H7 (cell line): ENCODE results near the gene METTL24. TPM values are rescaled to one million over a fixed set of nuclear protein-coding genes. Genes with fewer than 3 reads are reported as not detected.
"Not testable (repeated sequence)": the region's sequence is repeated elsewhere in the genome, so short reads cannot be mapped to it uniquely, and the experiment has no call there.

ENCODE experiments used
- DNase-seq: peaks from one replicate; pipeline ENCODE4 v3.0.0; 2012
- H3K27me3 ChIP-seq: 2 replicates; pipeline ENCODE4 v1.6.0; 2011; ENCODE audit warnings: mild to moderate bottlenecking, low read length; ENCODE audit not compliant: control insufficient read depth, insufficient read depth
- H3K36me3 ChIP-seq: replicated peaks from 2 replicates; pipeline ENCODE4 v1.5.1; 2011; ENCODE audit warnings: low read length; ENCODE audit not compliant: control insufficient read depth, insufficient read depth
- H3K4me3 ChIP-seq: 2 replicates; pipeline ENCODE4 v1.5.1; 2011; ENCODE audit warnings: low read depth, mild to moderate bottlenecking, control low read depth, low read length, moderate library complexity; ENCODE audit not compliant: insufficient read depth
- total RNA-seq: library from RNA; depleted of rRNA; stranded (reverse); fragments of >200 nt; shearing (Covaris generic); gene quantifications from 2 replicates; pipeline ENCODE4 v1.2.3, GENCODE V29; 2014

METTL24 gene
- total RNA-seq, 1 experiment from 2014 or later: 0.69 TPM

- no peak for DNase-seq
- Histone ChIP-seq H3K36me3 (no peaks in the 10 kb centered on the region), H3K4me3 (no peak overlapping the region), H3K27me3 (no peaks in the 10 kb centered on the region)
Observed at GRCh38 chr6:110265273-110265672, 92.9 kb downstream of the METTL24 start.

DNA sequence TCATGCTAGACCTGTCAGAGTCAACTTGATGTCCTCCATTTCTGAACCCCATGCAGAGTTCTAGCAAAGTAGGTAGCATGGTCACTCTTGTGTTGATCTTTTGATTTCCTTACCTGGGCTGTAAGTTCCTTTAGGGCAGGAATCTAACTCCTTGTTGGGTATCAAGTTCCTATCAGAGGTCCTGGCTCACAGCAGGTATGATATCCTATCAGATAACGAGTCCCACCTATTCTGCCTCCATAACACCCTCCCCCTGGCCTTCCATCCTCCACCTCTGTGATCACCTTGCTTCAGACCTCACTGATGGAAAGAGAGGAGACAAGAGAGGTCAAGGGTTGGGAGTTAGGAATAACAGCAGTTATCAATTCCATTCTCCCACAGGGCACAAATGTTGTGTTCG lies 101.8 kb downstream of the METTL24 start:
- H3K4me3 ChIP-seq: no peak overlapping the region
- no peak for DNase-seq
- H3K27me3 ChIP-seq: no peaks in the 10 kb centered on the region
- H3K36me3 ChIP-seq: no peaks in the 10 kb centered on the region

GRCh38 chr6:110255211-110255750 lies 102.9 kb downstream of the METTL24 start:
- no peaks in the 10 kb centered on the region for H3K36me3 ChIP-seq
- H3K27me3 ChIP-seq: no peaks in the 10 kb centered on the region
- peak; percentile 33 for DNase-seq
- H3K4me3 ChIP-seq: no peak overlapping the region

- H3K36me3 ChIP-seq: no peaks in the 10 kb centered on the region
- DNase-seq: no peak
- H3K4me3 ChIP-seq: no peak overlapping the region
- no peaks in the 10 kb centered on the region for H3K27me3 ChIP-seq
Observed at GRCh38 chr6:110250838-110251237, 107.3 kb downstream of the METTL24 start.

DNA sequence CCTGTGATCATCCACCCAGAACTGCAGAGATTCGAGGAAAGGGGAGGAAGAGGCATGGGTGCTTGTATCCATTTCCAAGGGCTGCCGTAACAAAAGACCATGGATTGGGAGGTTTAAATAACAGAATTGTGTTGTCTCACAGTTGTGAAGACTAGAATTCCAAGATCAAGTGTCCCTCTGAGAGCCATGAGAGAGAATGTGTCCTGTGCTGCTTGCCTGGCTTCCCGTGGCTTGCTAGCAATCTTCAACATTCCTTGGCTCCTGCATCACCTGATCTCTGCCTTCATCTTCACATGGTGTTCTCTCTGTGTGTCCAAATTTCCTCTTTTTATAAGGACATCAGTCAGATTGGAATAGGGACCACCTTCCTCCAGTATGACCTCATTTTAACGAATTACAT lies 108.1 kb downstream of the METTL24 start:
- no peak overlapping the region for H3K4me3 ChIP-seq
- no peaks in the 10 kb centered on the region for H3K36me3 ChIP-seq
- no peak for DNase-seq
- no peaks in the 10 kb centered on the region for H3K27me3 ChIP-seq

DNA sequence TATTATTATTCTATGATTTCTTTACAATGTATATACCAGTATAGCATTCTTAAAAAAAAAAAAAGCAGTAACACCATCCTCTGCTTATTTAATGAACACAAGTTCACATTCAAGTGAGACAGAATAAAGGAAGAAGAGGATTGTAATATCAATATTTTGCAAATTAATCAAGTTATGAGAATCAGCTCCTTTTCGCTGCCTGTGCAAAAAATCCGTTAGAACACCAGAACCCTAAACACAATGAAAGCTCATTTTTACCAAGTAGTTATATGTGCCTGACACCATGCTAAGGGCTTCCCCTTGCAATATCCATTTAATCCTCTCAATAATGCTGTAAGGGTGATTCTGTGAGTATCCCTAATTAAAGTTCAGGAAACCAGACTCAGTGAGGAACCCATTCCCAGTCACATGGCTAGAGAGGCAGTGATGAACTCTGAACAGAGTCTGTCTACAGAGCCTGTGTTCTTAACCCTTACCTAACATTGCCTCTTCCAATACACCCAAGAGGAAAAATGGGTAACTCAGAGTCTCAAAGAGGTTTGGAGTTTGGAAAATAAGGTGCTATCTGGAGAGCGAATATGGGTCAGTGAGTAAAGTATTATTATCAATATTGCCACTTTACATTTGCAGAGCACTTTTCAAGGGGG lies 111.1 kb downstream of the METTL24 start:
- Histone ChIP-seq H3K4me3 (no peak overlapping the region), H3K27me3 (no peaks in the 10 kb centered on the region), H3K36me3 (no peaks in the 10 kb centered on the region)
- DNase-seq: no peak

DNA sequence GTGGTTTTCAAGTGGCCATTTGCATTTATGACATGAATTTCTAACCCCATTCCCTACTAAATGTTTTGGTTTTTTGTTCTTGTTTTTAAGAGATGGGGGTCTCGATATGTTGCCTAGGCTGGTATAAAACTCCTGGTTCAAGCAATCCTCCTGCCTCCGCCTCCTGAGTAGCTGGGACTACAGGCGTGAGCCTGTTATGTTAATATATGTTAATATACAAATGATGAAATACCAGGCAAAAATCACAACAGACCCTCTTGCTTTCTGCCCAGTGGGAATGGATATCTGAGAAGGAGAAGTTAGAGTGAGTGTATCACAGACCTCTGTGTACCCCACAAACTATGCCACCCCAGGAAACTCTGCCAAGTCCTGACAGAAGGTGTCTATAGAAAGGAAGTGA lies 111.8 kb downstream of the METTL24 start:
- Histone ChIP-seq H3K36me3 (no peaks in the 10 kb centered on the region), H3K27me3 (no peaks in the 10 kb centered on the region), H3K4me3 (no peak overlapping the region)
- no peak for DNase-seq

- not testable (repeated sequence) for H3K36me3 ChIP-seq, DNase-seq, H3K27me3 ChIP-seq, H3K4me3 ChIP-seq
Observed at GRCh38 chr6:110244621-110245020, 113.5 kb downstream of the METTL24 start.

DNA sequence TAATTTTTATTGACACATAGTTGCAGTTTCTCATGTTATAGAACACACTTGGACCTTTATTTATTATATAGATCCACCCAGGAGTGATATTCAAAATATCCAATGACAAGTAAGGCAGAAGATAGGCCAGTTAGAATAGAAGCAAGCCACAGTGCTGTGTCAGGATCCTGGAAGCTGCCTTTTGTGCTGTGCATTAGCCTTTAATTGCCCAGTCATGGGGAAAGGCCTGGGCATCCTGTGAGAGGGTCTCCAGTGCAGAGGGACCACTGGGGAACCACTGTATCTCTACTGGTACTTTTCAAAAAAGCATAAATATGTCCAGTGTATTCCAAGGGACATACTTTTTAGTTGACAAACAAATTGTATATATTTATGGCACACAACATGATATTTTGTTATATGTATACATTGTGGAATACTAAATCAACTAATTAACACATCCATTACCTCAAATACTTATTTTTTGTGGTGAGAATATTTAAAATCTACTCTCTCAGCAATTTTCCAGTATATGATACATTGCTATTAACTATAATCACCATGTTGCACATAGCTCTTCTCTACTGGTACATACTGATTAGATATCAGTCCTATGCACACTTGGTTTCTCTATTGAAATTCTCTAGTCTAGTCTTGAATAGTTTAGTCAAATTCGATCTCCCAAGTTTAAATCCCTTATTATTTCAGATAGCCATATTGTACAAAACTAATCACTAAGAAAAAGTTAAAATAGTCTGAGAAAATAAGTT lies 118.4 kb downstream of the METTL24 start:
- no peaks in the 10 kb centered on the region for H3K36me3 ChIP-seq
- DNase-seq: no peak
- H3K27me3 ChIP-seq: no peaks in the 10 kb centered on the region
- H3K4me3 ChIP-seq: no peak overlapping the region

DNA sequence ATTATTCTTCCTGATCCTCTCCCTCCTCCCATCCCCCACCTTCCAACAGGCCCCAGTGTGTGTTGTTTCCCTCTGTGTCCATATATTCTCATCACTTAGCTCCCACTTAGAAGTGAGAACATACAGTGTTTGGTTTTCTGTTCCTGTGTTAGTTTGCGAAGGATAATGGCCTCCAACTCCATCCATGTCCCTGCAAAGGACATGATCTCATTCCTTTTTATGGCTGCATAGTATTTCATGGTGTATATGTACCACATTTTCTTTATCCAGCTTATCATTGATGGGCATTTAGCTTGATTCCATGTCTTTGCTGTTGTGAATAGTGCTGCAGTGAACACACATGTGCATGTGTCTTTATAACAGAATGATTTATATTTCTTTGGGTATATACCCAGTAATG lies 122.1 kb downstream of the METTL24 start:
- not testable (repeated sequence) for H3K4me3 ChIP-seq, DNase-seq, H3K36me3 ChIP-seq, H3K27me3 ChIP-seq

GRCh38 chr6:110233770-110234374 lies 124.3 kb downstream of the METTL24 start:
- H3K36me3 ChIP-seq: peaks cover 1% of the 10 kb centered on the region; the same call in 1 of the 2 replicates
- DNase-seq: no peak

DNA sequence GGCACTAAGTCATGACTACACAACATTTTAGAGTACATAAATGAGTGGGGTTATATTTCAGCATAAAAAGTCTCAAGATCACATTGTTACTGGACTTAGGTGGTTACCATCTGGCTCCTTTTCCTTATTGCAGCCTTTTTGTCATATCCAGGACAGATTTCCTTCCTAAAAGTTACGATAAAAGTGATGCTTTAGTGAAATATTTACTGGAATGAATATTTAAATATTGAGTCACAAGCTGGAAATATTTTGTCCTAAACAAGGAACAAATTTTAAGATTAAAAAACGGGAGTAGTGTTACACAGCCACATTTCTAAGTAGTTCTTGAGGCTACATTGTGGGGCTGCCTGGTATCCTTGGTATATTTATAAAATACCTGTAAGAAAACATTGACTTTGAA lies 125.7 kb downstream of the METTL24 start:
- Histone ChIP-seq H3K27me3 (no peaks in the 10 kb centered on the region), H3K4me3 (no peak overlapping the region), H3K36me3 (peaks cover 1% of the 10 kb centered on the region; the same call in 1 of the 2 replicates)
- DNase-seq: no peak

More at GRCh38 chr6:110233770-110234374, 124.3 kb downstream of the METTL24 start:
- no peaks in the 10 kb centered on the region for H3K27me3 ChIP-seq
- H3K4me3 ChIP-seq: no peak overlapping the region

- no peak for DNase-seq
- Histone ChIP-seq H3K27me3 (no peaks in the 10 kb centered on the region), H3K36me3 (peaks cover 1% of the 10 kb centered on the region), H3K4me3 (no peak overlapping the region)
Observed at GRCh38 chr6:110226261-110226660, 131.9 kb downstream of the METTL24 start.

- peaks cover 5% of the 10 kb centered on the region for H3K36me3 ChIP-seq
- no peak for DNase-seq
- no peak overlapping the region for H3K4me3 ChIP-seq
- H3K27me3 ChIP-seq: no peaks in the 10 kb centered on the region
Observed at GRCh38 chr6:110221738-110222137, 136.4 kb downstream of the METTL24 start.

DNA sequence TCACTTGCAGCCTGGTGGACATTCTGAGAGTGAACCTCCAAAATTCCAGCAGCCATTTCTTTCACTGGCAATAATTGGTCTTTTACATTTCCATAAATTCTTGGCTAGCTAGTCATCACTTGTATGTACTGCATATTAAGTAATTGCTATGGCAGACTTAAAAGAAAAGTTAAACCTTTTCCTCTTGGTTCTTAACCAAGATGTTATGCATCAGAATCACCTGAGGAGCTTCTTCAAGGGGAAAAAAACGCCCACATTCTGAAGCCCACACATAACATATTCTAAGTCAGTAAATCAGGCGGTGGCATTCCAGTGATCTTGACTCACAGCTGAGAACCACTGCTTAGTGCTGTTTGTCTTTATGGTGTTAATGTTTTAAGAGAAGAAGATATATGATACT lies 140.9 kb downstream of the METTL24 start:
- Histone ChIP-seq H3K4me3 (no peak overlapping the region), H3K36me3 (peaks cover 6% of the 10 kb centered on the region), H3K27me3 (no peaks in the 10 kb centered on the region)
- DNase-seq: no peak
